Measurements from ENCODE around the gene CRK.

- TF ChIP-seq CTCF (IDR thresholded peaks at IDR 0.05) = no peak
- no peak for TF ChIP-seq EP300 (IDR thresholded peaks at IDR 0.05)
- no peak for TF ChIP-seq POLR2A (IDR thresholded peaks at IDR 0.05)
Observed at GRCh38 chr17:1481736-1482135, 25.7 kb upstream of the CRK start.

Measured in tibial nerve (tissue), 4 donors.